Measurements from ENCODE around the gene COMMD9. TPM values are rescaled to one million over a fixed set of nuclear protein-coding genes. Genes with fewer than 3 reads are reported as not detected.
A peak's percentile ranks its signal among the peaks of the same experiment; 100 is the strongest.

COMMD9 gene
- total and polyA plus RNA-seq, 10 of the 15 experiments (the other 5 are each of a cell fraction or from before 2014, with no cell fraction given) = 31.4 to 119 (median 56.2) TPM

GRCh38 chr11:36289226-36289852 lies at the start of gene COMMD9 (continued):
- no peak for TF ChIP-seq ZNF592 (IDR thresholded peaks at IDR 0.05)
- TF ChIP-seq KAT2A (conservative IDR thresholded peaks at IDR 0.05; ENCODE audit: control insufficient read depth, low read depth, low read length) = no peak
- TF ChIP-seq NRF1 (conservative IDR thresholded peaks at IDR 0.05; ENCODE audit: low read depth, low read length) = no peak
- TF ChIP-seq CEBPZ (IDR thresholded peaks at IDR 0.05; ENCODE audit: low read depth, low read length) = no peak
- TF ChIP-seq ZZZ3 (IDR thresholded peaks at IDR 0.05; ENCODE audit: control insufficient read depth, insufficient read length, low read depth) = no peak
- TF ChIP-seq RB1 (IDR thresholded peaks at IDR 0.05; ENCODE audit: borderline replicate concordance) = peak; percentile 61; the same call in 1 of the 2 replicates
- TF ChIP-seq MEF2A (IDR thresholded peaks at IDR 0.05; ENCODE audit: insufficient read depth, low read depth, low read length) = peak; percentile 44; the same call in 1 of the 2 replicates
- TF ChIP-seq POLR2A (IDR thresholded peaks at IDR 0.05; ENCODE audit: low read depth, low read length) = peak; percentile 88
- TF ChIP-seq BCL3 (IDR thresholded peaks at IDR 0.05; ENCODE audit: borderline replicate concordance, insufficient read depth, low read depth, low read length, poor library complexity, severe bottlenecking) = no peak
- TF ChIP-seq GABPA (IDR thresholded peaks at IDR 0.05; ENCODE audit: low read depth) = no peak
- peak; percentile 100 for TF ChIP-seq RAD51 (IDR thresholded peaks at IDR 0.05)
- TF ChIP-seq HDAC2 (IDR thresholded peaks at IDR 0.05) = peak; percentile 84; the same call in 1 of the 2 replicates
- TF ChIP-seq MEF2B (IDR thresholded peaks at IDR 0.05; ENCODE audit: partially characterized antibody, poor library complexity, severe bottlenecking) = peak; percentile 84
- TF ChIP-seq SMARCA5 (IDR thresholded peaks at IDR 0.05) = peak; percentile 9; the same call in 1 of the 2 replicates
- peak; percentile 79 for TF ChIP-seq NBN (IDR thresholded peaks at IDR 0.05)
- TF ChIP-seq ATF7 (IDR thresholded peaks at IDR 0.05; ENCODE audit: low read depth) = peak; percentile 30; the same call in 1 of the 2 replicates
- no peak for TF ChIP-seq HSF1 (IDR thresholded peaks at IDR 0.05; ENCODE audit: low read depth, low read length)
- TF ChIP-seq POLR2AphosphoS5 (IDR thresholded peaks at IDR 0.05; ENCODE audit: low read length) = peak; percentile 84
- TF ChIP-seq TBL1XR1 (IDR thresholded peaks at IDR 0.05; ENCODE audit: low read depth, low read length) = 0 out of 2 replicates have a peak, but pooled peaks have one; percentile 40
- TF ChIP-seq POU2F2 (IDR thresholded peaks at IDR 0.05; ENCODE audit: borderline replicate concordance, low read depth, low read length) = peak; percentile 66; the same call in 1 of the 3 replicates
- TF ChIP-seq SUZ12 (IDR thresholded peaks at IDR 0.05; ENCODE audit: unreplicated experiment) = no peak
